Measurements from ENCODE around the gene LIPE.

GRCh38 chr19:42469311-42470235 is 42.4 kb upstream of the LIPE start:
- no peak for TF ChIP-seq CTCF (IDR thresholded peaks at IDR 0.05)
- TF ChIP-seq POLR2A (IDR thresholded peaks at IDR 0.05): no peak

All from uterus (tissue), 2 donors.